IMR-90 (cell line): Measurements from ENCODE around the gene IL1RL1. TPM values are rescaled to one million over a fixed set of nuclear protein-coding genes. Genes with fewer than 3 reads are reported as not detected.

Source experiments
- ATAC-seq: fragments of 200-7000 bp; cut with Tn5 transposase; 2 replicates; pipeline ENCODE4 v1.9.1; 2020; ENCODE audit warnings: low read depth, mild to moderate bottlenecking, moderate library complexity
- BruUV-seq: library from RNA; stranded (reverse); fragments of 400-500 nt; replicated peaks from 2 replicates; lab custom pipeline; 2021; lab: Mats Ljungman, UMichigan
- CTCF ChIA-PET: fragments of 300-600 bp; formaldehyde crosslinking; extraction: SDS; loops from one replicate; lab custom pipeline; 2021; ENCODE audit warnings: antibody characterized with exemption; lab: Yijun Ruan, JAX
- POLR2A ChIA-PET: fragments of 300-600 bp; sonication (Branson Sonifier 250); formaldehyde crosslinking; loops from one replicate; lab custom pipeline; 2022; ENCODE audit warnings: antibody characterized with exemption; ENCODE audit not compliant: unreplicated experiment; lab: Charles Lee
- DNase-seq: peaks from one replicate; pipeline ENCODE4 v3.0.0; 2013
- H2AFZ ChIP-seq: replicated peaks from 2 replicates; pipeline ENCODE3; 2013; ENCODE audit warnings: low read length, mild to moderate bottlenecking; ENCODE audit not compliant: poor library complexity
- H2AK5ac ChIP-seq: 2 replicates; pipeline ENCODE4 v1.6.1; 2013; ENCODE audit warnings: low read depth, low read length, inconsistent platforms
- H2AK9ac ChIP-seq: replicated peaks from 2 replicates; pipeline ENCODE3; 2013; ENCODE audit warnings: mild to moderate bottlenecking, low read depth, low read length, moderate library complexity; ENCODE audit not compliant: poor library complexity
- H2BK120ac ChIP-seq: 2 replicates; pipeline ENCODE4 v1.6.1; 2013; ENCODE audit warnings: low read depth, low read length, inconsistent platforms
- H2BK15ac ChIP-seq: 3 replicates; pipeline ENCODE4 v1.6.1; 2013; ENCODE audit warnings: low read depth, low read length, inconsistent platforms
- H2BK20ac ChIP-seq: 2 replicates; pipeline ENCODE4 v1.6.1; 2013; ENCODE audit warnings: low read depth, mild to moderate bottlenecking, inconsistent platforms, low read length, moderate library complexity
- H2BK5ac ChIP-seq: 2 replicates; pipeline ENCODE4 v1.6.1; 2013; ENCODE audit warnings: mild to moderate bottlenecking, low read depth, low read length, inconsistent platforms; ENCODE audit not compliant: poor library complexity, severe bottlenecking
- H3K14ac ChIP-seq: replicated peaks from 2 replicates; pipeline ENCODE4 v1.6.1; 2013; ENCODE audit warnings: low read depth, low read length, inconsistent platforms
- H3K18ac ChIP-seq: 2 replicates; pipeline ENCODE4 v1.6.1; 2013; ENCODE audit warnings: low read depth, low read length, control low read depth
- H3K23ac ChIP-seq: 2 replicates; pipeline ENCODE4 v1.6.1; 2013; ENCODE audit warnings: low read depth, low read length, inconsistent platforms
- H3K27ac ChIP-seq: 2 replicates; pipeline ENCODE4 v1.5.1; 2013; ENCODE audit warnings: mild to moderate bottlenecking, control low read depth, low read length; ENCODE audit not compliant: insufficient read depth
- H3K27me3 ChIP-seq: 2 replicates; pipeline ENCODE4 v1.6.1; 2013; ENCODE audit warnings: low read length; ENCODE audit not compliant: control insufficient read depth, insufficient read depth
- H3K36me3 ChIP-seq: 2 replicates; pipeline ENCODE4 v1.6.1; 2013; ENCODE audit warnings: low read length, mixed read lengths; ENCODE audit not compliant: control insufficient read depth, insufficient read depth
- H3K4ac ChIP-seq: 2 replicates; pipeline ENCODE4 v1.6.1; 2013; ENCODE audit warnings: low read depth, low read length, inconsistent platforms
- H3K4me1 ChIP-seq: 2 replicates; pipeline ENCODE4 v1.6.1; 2013; ENCODE audit warnings: low read length, mixed read lengths; ENCODE audit not compliant: control insufficient read depth, insufficient read depth
- H3K4me2 ChIP-seq: 2 replicates; pipeline ENCODE4 v1.6.1; 2013; ENCODE audit warnings: low read depth, mild to moderate bottlenecking, control low read depth, low read length, moderate library complexity
- H3K4me3 ChIP-seq: 2 replicates; pipeline ENCODE4 v1.5.1; 2013; ENCODE audit warnings: low read depth, mild to moderate bottlenecking, control low read depth, low read length, moderate library complexity; ENCODE audit not compliant: insufficient read depth
- H3K56ac ChIP-seq: 2 replicates; pipeline ENCODE4 v1.6.1; 2013; ENCODE audit warnings: low read length, inconsistent platforms; ENCODE audit not compliant: insufficient read depth; ENCODE audit errors: extremely low read depth
- H3K79me1 ChIP-seq, 2 experiments: 2 replicates each; pipeline ENCODE4 v1.6.1; 2013; ENCODE audit warnings: low read length in 2 of 2, inconsistent platforms in 1 of 2, low read depth in 1 of 2
- H3K9ac ChIP-seq: 2 replicates; pipeline ENCODE4 v1.6.1; 2013; ENCODE audit warnings: low read depth, low read length, control low read depth
- H3K9me1 ChIP-seq: 2 replicates; pipeline ENCODE4 v1.6.1; 2013; ENCODE audit warnings: low read length, inconsistent platforms; ENCODE audit not compliant: insufficient read depth
- H3K9me3 ChIP-seq: 2 replicates; pipeline ENCODE4 v1.6.1; 2013; ENCODE audit warnings: low read length; ENCODE audit not compliant: control insufficient read depth, insufficient read depth
- H4K20me1 ChIP-seq: 2 replicates; pipeline ENCODE4 v1.6.1; 2013; ENCODE audit warnings: low read length, inconsistent platforms; ENCODE audit not compliant: insufficient read depth
- H4K5ac ChIP-seq: 2 replicates; pipeline ENCODE4 v1.6.1; 2013; ENCODE audit warnings: mild to moderate bottlenecking, low read depth, low read length, control low read depth
- H4K8ac ChIP-seq, 2 experiments: 2 replicates each; pipeline ENCODE4 v1.6.1; 2013; ENCODE audit warnings: low read depth in 2 of 2, low read length in 2 of 2, control low read depth in 1 of 2, inconsistent platforms in 1 of 2
- H4K91ac ChIP-seq: 2 replicates; pipeline ENCODE4 v1.6.1; 2013; ENCODE audit warnings: low read depth, low read length, inconsistent platforms; ENCODE audit not compliant: insufficient read depth
- BHLHE40 ChIP-seq: fragments of 150-350 bp; IDR thresholded peaks from 2 replicates; pipeline ENCODE4 v1.6.1; 2016; ENCODE audit warnings: mild to moderate bottlenecking, low read depth, low read length
- CEBPB ChIP-seq: IDR thresholded peaks from 2 replicates; pipeline ENCODE4 v1.6.1; 2012; ENCODE audit warnings: low read depth, low read length, improper control_type of control experiment
- MAFK ChIP-seq: IDR thresholded peaks from 2 replicates; pipeline ENCODE4 v1.6.1; 2012; ENCODE audit warnings: low read depth, low read length, improper control_type of control experiment
- RFX5 ChIP-seq: IDR thresholded peaks from 2 replicates; pipeline ENCODE4 v1.8.0; 2012; ENCODE audit warnings: low read depth, mild to moderate bottlenecking, low read length, moderate library complexity
- SMC3 ChIP-seq: fragments of 150-350 bp; IDR thresholded peaks from 2 replicates; pipeline ENCODE4 v1.6.1; 2016; ENCODE audit warnings: low read depth, mild to moderate bottlenecking, antibody characterized with exemption, low read length, moderate library complexity
- WGBS, 2 experiments: methylation state at CpG; one replicate each; pipeline versions ENCODE4 v1.1.5 to v1.1.7; 2013; ENCODE audit warnings: missing lambda C conversion rate in 2 of 2; ENCODE audit not compliant: insufficient read length in 1 of 2; ENCODE audit errors: extremely low coverage in 2 of 2; 5-methylcytosine and 5-hydroxymethylcytosine counted together
- dilution Hi-C: fragments of 300-500 bp; cut with HindIII; formaldehyde crosslinking; loops from one replicate; pipeline ENCODE4 v1.14.3; 2018; ENCODE audit warnings: low sequenced_read_pairs; ENCODE audit not compliant: unreplicated experiment
- in situ Hi-C: fragments of 300-500 bp; cut with MboI; formaldehyde crosslinking; loops from 3 replicates; pipeline ENCODE4 v1.14.3; 2019; ENCODE audit warnings: low sequenced_read_pairs, inconsistent platforms, mixed read lengths
- intact Hi-C: fragments of 100-400 bp; cut with micrococcal nuclease; formaldehyde crosslinking; loops from 2 replicates; pipeline ENCODE4 v1.10.0; 2022
- polyA plus RNA-seq, 3 experiments: library from polyadenylated mRNA; depleted of rRNA; stranded (reverse); fragments of >200 nt; gene quantifications; 2 replicates each; pipeline ENCODE4 v1.2.3, GENCODE V29; 2012; ENCODE audit warnings: low replicate concordance in 1 of 3
- total RNA-seq: library from RNA; depleted of rRNA; stranded (reverse); fragments of >200 nt; gene quantifications from 2 replicates; pipeline ENCODE4 v1.2.3, GENCODE V29; 2012

Gene IL1RL1
- total and polyA plus RNA-seq, 2 of the 4 experiments (the other 2 are of a cell fraction), result under 0.01 to 0.14 TPM

DNA sequence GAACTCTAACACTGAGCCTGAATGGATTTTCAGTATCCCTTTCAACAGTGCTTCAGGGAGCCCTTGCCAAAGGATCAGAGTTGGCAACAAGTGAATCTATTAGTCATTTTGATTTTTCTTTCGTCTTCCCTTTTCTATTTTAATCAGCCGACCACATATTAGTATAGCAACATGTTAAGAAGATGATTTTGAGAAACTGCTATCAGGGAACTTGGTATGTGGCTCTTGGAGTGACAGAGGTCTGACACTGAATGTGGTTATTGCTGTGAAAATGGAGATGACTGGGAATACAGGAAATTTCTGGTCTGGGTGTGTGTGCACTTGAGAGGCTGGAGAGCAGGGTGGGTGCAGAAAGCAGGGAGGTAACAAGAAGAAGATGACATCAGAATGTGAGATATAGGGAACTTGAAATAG lies 28.7 kb upstream of the IL1RL1 start:
- H2BK120ac ChIP-seq, result no peak overlapping the region
- H2BK5ac ChIP-seq, result no peak overlapping the region
- H3K23ac ChIP-seq, result no peak overlapping the region
- BruUV-seq, result no TSS peak
- no peak overlapping the region for H2AK5ac ChIP-seq
- no peaks in the 10 kb centered on the region for H3K9me1 ChIP-seq
- no peak overlapping the region for H4K5ac ChIP-seq
- no peak overlapping the region for H3K9ac ChIP-seq
- in situ Hi-C loops, result no loop called here
- no peaks in the 10 kb centered on the region for H3K36me3 ChIP-seq
- H3K27me3 ChIP-seq, result no peaks in the 10 kb centered on the region; the same call in 1 of the 2 replicates
- H3K4me3 ChIP-seq, result no peak overlapping the region
- H3K14ac ChIP-seq, result no peak overlapping the region
- no peak overlapping the region for H3K4ac ChIP-seq
- ATAC-seq (no peak), DNase-seq (no peak)
- peaks cover 2% of the 10 kb centered on the region for H3K4me1 ChIP-seq
- H3K4me2 ChIP-seq, result no peak overlapping the region
- no peak overlapping the region for H2BK20ac ChIP-seq
- intact Hi-C loops, result no loop called here
- ChIA-PET CTCF (interaction anchor here (0.7 kb wide), 1 partner anchor 34 kb away, joined by 3 read pairs; no protein-coding TSS in a partner anchor), POLR2A (no interaction called here)
- no peak overlapping the region for H2AFZ ChIP-seq
- no peak overlapping the region for H4K91ac ChIP-seq
- TF ChIP-seq BHLHE40 (no peak), SMC3 (no peak), RFX5 (no peak), MAFK (no peak), CEBPB (no peak)
- dilution Hi-C loops, result no loop called here
- no peak overlapping the region for H3K18ac ChIP-seq
- no peak overlapping the region for H3K56ac ChIP-seq
- no peaks in the 10 kb centered on the region for H4K20me1 ChIP-seq
- H4K8ac ChIP-seq, result no peak overlapping the region
- no peaks in the 10 kb centered on the region for H3K79me1 ChIP-seq
- no peaks in the 10 kb centered on the region for H3K9me3 ChIP-seq
- H3K27ac ChIP-seq, result no peak overlapping the region
- no CpG with 5 or more reads among the region's 2 CpGs for WGBS, 2 experiments
- H2BK15ac ChIP-seq, result no peak overlapping the region
- no peak overlapping the region for H2AK9ac ChIP-seq
